Stimulated activated CD4-positive, alpha-beta T cell treated with anti-CD3 and anti-CD28 coated beads, Interleukin-1b, Interleukin-23, amount 100 ng/mL, for 24 hours (primary cell): ENCODE measurements around the gene RTF1.

ENCODE experiments used
- DNase-seq, 4 experiments: peaks; one replicate each; pipeline ENCODE4 v3.0.0-alpha.2; 2020; ENCODE audit warnings: low read depth in 4 of 4, low spot score in 1 of 4

The RTF1 gene

DNA sequence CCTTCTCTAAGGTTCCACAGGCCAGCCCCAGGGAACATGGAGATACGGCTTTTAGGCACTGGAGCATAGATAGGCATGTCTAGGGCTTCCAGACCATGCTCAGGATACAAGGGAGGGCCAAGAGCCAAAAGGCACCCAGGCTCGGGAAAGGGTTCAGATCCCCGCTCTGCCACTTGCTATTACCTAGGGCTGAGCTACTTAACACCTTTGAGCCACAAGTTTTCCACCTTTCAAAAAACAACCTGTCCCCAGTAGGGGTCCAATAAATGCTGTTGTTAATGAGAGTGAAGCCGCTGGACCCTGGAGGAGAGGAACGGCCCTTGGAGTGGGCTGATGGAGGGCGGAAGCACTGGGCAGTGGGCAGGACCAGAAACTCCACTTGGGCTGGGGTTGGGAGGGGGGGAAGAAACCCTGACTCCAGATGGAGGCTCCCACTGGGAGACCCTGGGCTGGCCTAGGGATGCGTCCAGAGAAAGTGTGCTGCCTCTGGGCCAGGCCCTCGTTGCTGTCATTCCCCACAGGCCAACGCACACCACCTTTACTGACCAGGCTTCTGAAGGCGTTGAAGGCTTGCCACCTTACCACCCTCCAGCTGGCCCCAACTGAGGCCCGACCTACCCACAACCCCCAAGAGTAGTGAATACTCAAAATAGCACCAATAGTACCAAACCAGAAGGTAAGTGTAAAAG, 68.2 kb downstream of the RTF1 start:
- no peak for DNase-seq

DNA sequence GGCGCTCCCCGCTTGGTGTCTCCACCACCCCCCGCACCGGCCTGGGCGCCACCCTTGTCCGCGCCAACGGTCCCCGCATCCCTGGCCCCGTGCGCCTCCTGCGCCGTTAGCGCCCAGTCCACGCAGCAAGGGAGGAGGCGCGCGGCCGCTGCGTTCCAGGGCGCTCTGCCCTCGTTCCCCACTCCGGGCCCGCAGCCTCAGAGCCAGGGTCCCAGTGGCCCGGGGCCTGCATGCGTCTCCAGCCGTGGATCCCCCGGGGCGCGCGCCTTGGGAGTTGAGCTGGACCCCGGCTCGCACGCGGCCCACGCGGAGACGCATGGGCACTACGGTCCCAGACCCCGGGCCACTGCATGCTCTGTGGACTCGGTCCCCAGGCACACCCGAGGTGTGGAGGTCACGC, 69.4 kb downstream of the RTF1 start:
- no peak for DNase-seq

DNA sequence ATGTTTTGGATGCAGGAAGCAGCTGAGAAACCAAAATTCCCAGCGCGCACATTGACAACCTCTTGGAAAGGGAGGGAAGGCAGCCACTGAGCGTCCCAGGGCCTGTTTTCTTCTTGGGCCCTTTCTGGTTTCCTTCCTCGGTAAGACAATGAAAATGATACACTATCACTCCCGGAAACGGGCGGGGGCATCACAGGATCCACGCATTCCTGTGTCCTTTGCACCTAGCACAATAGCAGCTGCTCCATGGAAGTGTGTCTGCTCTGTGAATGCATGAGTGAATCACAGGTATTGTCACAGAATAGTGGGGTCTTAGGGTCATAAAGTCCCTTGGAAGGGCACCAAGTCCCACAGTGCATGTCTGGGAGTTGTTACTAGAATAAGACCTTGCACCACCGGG, 70.5 kb downstream of the RTF1 start:
- no peak for DNase-seq

DNA sequence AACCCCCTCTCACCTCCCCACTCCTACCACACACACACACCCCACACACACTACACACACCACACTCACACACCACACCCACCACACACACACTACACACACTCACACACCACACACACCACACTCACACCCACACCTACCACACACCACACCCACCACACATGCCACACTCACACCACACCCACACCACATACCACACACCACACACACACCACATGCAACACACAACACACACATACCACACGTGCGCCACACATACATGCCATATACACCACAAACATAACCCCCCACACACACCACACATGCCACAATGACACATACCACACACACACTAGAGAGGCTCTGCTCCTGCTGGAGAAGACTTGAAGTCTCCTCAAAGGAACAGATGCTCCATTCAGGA, 70.9 kb downstream of the RTF1 start:
- DNase-seq: no peak

DNA sequence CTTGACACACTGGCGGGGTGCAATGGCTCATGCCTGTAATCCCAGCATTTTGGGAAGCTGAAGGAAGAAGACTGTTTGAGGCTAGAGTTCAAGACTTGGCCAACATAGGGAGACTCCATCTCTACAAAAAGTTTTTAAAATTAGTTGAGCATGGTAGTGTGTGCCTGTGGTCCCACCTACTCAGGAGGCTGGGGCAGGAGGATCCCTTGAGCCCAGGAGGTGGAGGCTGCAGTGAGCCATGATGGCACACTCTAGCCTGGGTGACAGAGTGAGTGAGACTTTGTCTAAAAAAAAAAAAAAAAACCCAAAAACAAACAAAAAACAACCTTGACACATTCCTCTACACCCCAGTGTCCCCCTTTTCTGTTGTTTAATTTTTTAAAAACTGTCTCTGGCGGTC, 72.7 kb downstream of the RTF1 start:
- no peak for DNase-seq

DNA sequence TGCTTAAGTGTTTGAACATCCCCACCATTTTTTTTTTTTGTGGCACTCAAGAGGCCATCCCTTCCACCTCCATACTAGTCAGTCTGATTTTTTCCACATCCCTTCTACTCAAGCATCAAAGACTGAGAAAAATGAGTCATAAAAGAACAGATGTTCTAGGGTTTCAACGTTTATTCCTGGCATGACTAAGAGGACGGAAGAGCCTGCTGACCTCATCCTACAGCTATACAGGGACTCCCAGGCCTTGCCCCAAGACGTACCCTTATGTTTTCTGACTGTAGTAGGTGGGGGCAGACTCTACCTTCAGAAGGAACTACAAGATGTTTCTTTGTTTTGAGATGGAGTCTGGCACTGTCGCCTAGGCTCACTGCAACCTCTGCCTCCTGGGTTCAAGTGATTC, 73.5 kb downstream of the RTF1 start:
- no peak for DNase-seq

DNA sequence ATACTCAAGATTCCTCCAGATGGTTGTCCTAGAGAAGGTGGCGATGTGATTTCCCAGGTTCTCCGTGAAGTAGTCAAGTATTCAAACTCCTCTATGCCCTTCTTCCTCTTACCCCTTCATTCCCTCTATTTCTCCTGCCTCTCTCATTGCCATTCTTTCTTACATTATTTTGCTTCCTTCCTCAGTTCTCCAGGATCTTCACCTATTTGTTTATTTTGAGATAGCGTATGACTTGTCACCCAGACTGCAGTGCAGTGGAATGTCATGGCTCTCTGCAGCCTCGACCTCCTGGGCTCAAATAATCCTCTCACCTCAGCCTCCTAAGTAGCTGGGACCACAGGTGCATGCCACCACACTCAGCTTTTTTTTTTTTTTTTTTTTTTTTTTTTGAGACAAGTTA, 75.0 kb downstream of the RTF1 start:
- no peak for DNase-seq

DNA sequence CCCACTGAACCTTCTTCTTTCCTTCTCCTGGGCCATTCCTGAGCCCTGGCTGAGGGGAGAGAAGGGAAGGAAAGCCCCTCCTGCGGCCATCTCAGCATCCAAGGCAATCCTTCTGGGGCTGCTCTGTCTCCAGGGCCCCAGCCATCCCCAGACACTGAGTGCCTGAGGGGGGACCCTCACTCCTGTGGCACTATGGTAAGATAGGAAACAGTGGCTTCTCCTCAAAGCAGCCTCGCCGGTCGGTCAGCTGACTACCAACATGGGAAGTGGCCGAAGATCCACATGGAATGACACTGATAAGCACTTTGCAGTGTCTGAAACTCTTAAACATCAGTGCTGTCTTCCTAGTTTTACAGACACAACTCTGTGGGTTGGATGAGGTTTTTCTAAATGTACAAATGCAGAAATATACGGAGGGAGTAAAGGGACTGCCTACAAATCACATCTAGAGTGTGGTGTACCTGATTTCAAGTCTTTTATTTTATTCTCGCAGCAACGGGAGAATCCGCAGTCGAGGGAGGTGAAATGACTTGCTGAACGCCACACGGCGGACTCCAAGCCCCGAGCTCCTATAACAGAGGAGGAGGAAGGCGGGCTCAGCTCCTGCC, 75.8 kb downstream of the RTF1 start:
- DNase-seq: no peak

DNA sequence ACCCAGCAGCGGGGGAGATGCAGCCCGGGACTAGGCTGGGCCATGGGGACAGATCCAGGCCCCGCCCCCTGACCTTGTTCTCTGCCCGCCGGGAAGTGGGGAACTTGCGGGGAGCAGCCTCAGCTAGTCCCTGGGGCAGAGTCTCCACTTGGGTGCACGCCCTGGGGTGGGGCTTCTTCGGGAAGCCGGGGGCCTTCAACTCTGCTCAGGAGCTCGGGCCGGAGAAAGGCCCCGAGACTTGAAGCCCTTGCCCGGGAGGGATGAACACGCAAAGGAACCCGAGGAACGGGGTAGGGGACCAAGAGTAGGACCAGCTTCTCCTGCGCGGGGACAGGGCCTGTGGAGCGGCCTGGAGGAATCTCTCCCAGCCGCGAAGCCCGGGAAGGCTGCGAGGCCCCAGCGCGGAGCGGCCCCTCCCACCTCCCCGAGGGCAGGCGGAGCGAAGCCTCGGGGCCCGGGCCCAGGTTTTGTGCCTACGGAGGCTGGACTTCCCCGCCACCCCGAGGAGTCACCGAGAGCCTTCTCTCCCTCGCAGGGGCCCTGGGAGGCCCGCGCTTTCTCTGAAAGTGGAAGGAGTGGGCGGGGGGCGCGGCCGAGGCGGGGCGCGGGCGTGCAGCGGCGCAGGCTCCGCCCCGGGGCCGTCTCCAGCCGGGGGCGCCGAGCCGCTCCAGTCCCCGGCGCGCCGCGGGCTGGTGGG, 76.5 kb downstream of the RTF1 start, which contains the start of gene ITPKA:
Gene ITPKA, plus strand, starts transcription at position 670 of the 697 bp plus-strand sequence. CDS start 54 bp downstream, outside the sequence.
- peak; percentile 76 to 93 (median 84) for DNase-seq

DNA sequence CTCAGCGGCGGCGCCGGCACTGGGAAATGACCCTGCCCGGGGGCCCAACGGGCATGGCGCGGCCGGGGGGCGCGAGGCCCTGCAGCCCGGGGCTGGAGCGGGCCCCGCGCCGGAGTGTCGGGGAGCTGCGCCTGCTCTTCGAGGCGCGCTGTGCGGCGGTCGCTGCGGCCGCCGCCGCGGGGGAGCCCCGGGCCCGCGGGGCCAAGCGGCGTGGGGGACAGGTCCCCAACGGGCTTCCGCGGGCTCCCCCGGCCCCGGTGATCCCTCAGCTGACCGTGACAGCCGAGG, 77.0 kb downstream of the RTF1 start:
- no peak for DNase-seq

DNA sequence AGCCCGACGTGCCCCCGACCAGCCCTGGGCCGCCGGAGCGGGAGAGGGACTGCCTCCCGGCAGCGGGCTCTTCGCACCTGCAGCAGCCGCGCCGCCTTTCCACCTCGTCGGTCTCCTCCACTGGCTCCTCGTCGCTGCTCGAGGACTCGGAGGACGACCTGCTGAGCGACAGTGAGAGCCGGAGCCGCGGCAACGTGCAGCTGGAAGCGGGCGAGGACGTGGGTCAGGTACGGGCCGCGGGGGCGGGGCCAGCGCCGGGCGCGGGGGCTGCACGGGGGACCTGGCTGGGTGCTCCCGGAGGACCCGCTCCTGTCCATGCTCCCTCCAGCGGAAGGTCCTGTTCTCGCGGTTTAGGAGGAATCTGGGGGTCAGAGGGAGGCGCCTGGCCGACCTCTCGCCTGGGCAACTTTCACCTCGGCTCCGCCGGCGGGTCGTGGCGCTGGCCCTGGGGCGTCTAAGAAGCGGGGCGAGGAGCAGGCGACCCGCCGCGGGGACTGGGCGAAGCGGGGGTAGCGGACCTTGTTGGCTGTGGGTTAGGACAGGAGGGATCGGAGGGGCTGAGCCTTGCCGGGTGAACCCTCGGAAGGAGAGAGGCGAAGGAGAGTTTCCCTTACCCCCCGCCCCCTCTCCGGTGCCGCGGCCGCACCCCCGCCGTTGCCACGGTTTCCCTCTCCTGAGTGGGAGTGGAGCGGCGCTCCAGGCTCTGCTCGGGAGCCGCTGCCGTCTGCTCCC, 77.5 kb downstream of the RTF1 start:
- DNase-seq: no peak

DNA sequence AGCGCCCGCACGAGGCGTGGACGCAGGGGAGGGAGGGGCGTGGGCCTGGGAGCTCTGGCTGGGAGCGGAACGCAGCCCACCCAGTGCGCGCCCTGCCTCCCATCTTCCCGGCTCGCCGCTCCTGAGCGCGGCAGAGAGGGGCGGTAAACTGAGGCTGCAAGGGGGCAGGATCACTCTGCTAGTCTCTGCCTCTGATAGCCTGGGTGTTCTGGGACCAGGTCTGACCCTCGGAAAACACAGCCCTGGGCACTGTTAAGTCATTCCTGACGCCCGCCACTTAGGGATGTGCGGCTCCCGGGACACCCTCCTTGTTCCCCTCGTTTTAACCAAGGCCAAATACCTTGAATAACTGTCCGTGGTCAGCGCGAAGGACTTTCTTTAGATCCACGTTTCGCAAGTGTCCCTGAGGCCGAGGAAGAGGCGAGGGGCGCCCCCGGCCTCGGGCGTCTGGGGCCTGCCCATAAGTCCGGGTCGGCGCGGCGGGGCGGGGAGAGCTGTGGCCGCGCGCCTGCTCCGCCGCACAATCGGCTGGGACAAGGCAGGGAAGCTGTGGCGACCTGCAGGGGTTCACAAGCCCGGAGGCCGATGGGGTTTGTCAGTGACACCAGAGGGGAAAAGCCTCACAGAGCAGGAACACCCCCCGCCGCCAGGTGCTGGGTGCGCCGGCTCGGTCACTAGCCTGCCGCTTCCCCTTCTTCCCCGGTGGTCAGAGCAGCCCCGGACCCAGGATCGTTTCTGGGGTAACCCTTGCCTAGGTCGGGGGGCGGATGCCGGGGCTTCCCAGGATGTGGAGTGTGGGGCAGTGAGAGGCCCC, 78.2 kb downstream of the RTF1 start:
- DNase-seq: no peak

DNA sequence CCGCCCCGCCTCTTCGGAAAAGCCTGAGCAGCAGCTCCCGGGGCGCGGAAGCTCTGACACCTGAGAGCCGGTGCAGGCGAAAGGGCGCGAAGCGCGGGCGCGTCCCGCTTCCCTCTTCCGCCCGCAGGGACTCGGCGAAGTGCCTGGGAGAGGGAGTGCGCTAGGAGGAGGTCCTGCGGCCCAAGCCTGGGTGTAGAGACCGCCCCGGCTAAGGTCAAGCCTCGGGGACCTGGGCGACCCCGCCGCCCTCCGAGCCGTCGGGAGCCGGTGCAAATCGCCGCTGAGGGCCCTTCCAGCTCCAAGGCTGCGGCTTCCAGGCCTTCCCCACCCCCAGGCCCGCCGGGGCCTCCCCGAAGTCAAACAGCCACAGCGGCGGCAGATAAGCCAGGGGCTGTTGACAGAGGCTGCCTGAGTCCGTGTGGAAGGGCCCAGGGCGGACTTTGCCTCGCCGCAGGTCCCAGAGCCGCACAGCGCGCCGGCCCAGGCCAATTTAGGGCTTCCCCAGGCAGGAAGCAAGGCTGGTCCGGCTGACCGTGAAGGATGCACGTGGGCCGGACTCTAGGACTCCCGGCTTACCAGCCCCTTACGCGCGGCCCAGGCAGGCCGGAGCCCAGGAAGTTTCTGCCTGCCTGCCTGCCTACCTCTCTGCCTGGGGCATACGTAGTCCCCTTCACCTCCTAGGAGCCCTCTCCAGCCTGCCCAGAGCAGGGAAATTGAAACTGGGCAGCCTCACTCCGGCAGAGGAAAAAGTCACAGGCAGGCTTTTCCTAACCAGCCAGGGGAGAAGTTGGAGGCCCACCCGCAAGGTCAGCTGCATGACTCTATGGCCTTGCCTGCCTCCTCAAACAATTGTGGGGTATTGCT, 79.1 kb downstream of the RTF1 start:
- no peak for DNase-seq

DNA sequence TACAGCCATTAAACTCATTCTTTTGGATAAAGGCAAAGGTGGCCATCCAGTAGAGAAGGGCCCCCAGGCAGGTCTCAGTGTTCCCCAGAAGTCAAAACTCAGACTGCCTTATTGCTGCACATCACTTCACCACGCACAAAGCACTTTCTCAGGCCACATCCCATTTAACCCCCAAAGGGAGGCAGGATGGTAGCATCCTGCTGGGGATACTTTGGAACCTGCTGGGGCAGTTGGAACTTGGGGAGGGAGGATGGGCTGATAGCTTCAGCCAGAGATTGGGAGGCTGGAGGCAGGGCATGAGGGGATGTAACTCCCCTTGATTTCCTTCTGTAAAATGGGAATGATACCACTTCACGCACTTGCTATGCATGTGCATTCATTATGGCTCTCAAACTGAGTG, 81.8 kb downstream of the RTF1 start:
- no peak for DNase-seq

DNA sequence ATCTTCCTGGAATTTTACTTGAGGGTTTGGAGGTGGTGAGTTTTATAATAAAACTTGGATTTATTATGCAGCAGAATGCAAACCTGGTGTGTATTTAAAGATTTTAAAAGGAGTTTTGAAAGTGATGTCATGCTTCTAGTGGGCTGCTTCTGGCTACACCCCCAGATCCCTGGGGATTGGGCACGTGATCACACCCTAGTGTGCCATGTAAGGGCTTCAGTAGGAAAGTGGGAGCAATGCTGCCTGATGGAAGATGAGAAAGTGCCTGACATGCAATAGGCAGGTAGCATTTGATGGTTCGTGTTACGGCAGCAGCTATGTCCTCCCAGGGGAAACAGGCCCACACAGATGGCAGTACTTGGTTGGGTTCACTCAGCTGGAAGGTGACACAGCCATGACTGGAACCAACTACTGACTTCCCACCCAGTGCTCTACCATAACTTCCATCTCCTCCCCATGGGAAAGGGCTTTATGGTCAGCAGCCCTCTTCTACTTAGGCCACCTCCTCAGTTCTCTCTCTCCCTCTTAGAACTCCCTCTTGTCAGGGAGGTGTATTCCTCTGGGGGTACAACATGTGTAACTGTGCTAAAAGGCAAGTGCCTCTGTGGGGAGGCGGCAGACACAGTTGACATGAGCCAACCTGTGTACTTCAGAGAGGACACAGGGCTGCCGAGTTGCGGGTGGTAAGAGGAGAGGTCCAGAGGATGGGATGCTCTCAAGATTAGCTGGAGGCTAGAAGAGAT, 82.4 kb downstream of the RTF1 start:
- no peak for DNase-seq

DNA sequence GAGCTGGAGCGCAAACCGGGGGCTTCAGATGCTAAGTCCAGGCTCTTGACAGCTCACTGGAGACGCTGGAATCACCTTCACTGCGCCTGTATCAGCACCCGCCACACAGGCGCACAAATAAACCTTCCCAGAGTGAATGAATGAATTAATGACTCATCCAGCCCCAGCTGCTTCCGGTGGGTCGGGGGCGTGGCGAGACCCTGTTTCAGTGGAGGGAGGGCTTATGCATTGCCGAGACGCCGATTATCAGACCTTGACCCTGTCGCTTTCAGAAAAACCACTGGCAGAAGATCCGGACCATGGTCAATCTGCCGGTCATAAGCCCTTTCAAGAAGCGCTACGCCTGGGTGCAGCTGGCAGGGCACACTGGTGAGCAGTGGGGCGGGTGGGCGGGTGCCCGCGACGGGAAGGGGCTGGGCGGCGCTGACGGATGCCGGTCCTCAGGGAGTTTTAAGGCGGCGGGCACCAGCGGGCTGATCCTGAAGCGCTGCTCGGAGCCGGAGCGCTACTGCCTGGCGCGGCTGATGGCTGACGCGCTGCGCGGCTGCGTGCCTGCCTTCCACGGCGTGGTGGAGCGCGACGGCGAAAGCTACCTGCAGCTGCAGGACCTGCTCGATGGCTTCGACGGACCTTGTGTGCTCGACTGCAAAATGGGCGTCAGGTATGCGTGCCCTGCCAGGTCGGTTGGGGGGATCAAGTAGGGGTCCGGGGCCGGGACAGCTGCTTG, 84.5 kb downstream of the RTF1 start:
- DNase-seq: no peak

DNA sequence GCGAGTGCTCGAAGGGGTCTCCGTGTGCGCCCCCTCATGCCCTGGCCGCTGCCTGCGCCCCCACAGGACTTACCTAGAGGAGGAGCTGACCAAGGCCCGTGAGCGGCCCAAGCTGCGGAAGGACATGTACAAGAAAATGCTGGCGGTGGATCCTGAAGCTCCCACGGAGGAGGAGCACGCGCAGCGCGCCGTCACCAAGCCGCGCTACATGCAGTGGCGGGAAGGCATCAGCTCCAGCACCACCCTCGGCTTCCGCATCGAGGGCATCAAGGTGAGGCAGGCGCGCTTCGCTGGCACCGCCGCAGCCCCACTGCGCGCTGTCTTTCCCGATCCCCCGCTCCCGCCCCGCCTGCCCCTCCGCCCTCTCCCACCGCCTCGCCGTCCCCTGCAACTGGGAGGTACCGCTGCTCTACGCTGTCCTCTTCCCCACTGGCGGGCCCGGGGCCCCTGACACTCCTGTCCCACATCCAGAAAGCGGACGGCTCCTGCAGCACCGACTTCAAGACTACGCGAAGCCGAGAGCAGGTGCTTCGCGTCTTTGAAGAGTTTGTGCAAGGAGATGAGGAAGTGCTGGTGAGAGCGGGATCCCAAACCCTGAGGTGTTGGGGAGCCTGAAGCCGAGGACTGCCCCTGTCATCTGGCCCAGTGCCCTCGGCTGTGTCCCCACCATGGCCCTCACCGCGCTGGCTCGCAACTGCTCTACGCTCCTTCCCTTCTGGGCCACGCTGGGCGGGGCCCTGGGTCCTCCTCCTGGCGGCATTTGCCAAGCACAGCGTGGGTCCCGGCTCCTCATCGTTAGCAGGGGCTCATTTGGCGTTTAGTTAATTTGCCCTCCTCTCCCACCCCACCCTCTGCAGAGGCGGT, 85.3 kb downstream of the RTF1 start:
- DNase-seq: no peak
